Effector memory CD8-positive, alpha-beta T cell (primary cell): ENCODE data around the gene OPHN1.
"Not testable (repeated sequence)": the region's sequence is repeated elsewhere in the genome, so short reads cannot be mapped to it uniquely, and the experiment has no call there.

Experiments used
- ATAC-seq: fragments of 150-1000 bp; cut with Tn5 transposase; replicated peaks from 2 replicates; pipeline ENCODE4 v1.10.0; 2021; ENCODE audit warnings: mild to moderate bottlenecking, moderate library complexity
- DNase-seq, 3 experiments: peaks; one replicate each; pipeline ENCODE4 v3.0.0; 2021
- H3K27ac Mint-ChIP-seq, 2 donors: one replicate each; pipeline ENCODE4 v1.8.0; 2022; ENCODE audit warnings: mild to moderate bottlenecking in 2 of 2, mixed read lengths in 2 of 2, moderate library complexity in 2 of 2
- H3K27me3 Mint-ChIP-seq, 2 donors: one replicate each; pipeline ENCODE4 v1.8.0; 2022; ENCODE audit warnings: mixed read lengths in 2 of 2
- H3K36me3 Mint-ChIP-seq: one replicate; pipeline ENCODE4 v1.8.0; 2022; ENCODE audit warnings: mild to moderate bottlenecking, moderate library complexity, mixed read lengths; ENCODE audit not compliant: insufficient read depth
- H3K4me1 Mint-ChIP-seq, 2 donors: one replicate each; pipeline ENCODE4 v1.8.0; 2022; ENCODE audit warnings: low read depth in 2 of 2, mixed read lengths in 2 of 2
- H3K4me3 Mint-ChIP-seq, 2 donors: one replicate each; pipeline ENCODE4 v1.8.0; 2022; ENCODE audit warnings: mild to moderate bottlenecking in 2 of 2, mixed read lengths in 2 of 2, moderate library complexity in 2 of 2
- H3K9me3 Mint-ChIP-seq, 2 donors: one replicate each; pipeline ENCODE4 v1.8.0; 2022; ENCODE audit warnings: mixed read lengths in 2 of 2

Gene OPHN1

GRCh38 chrX:68114573-68115129, 318.6 kb downstream of the OPHN1 start:
- ATAC-seq: no peak
- Mint-ChIP-seq H3K36me3 (no peaks in the 10 kb centered on the region), H3K9me3 (no peaks in the 10 kb centered on the region), H3K4me1 (no peaks in the 10 kb centered on the region), H3K4me3 (no peak overlapping the region), H3K27me3 (no peaks in the 10 kb centered on the region), H3K27ac (no peak overlapping the region)
- no peak for DNase-seq

- no peaks in the 10 kb centered on the region for H3K27me3 Mint-ChIP-seq
- no peak overlapping the region for H3K27ac Mint-ChIP-seq
- no peak for ATAC-seq
- no peaks in the 10 kb centered on the region for H3K9me3 Mint-ChIP-seq
- H3K4me3 Mint-ChIP-seq: no peak overlapping the region
- H3K4me1 Mint-ChIP-seq: no peaks in the 10 kb centered on the region
- no peaks in the 10 kb centered on the region for H3K36me3 Mint-ChIP-seq
- DNase-seq: no peak
Measured at GRCh38 chrX:68113837-68114572, 319.3 kb downstream of the OPHN1 start.

GRCh38 chrX:68112321-68112720, 321.0 kb downstream of the OPHN1 start:
- no peak overlapping the region for H3K4me3 Mint-ChIP-seq
- H3K4me1 Mint-ChIP-seq: no peaks in the 10 kb centered on the region
- no peak for ATAC-seq
- no peaks in the 10 kb centered on the region for H3K27me3 Mint-ChIP-seq
- H3K9me3 Mint-ChIP-seq: no peaks in the 10 kb centered on the region
- H3K27ac Mint-ChIP-seq: no peak overlapping the region
- no peaks in the 10 kb centered on the region for H3K36me3 Mint-ChIP-seq
- DNase-seq: no peak

GRCh38 chrX:68109162-68109561, 324.1 kb downstream of the OPHN1 start:
- Mint-ChIP-seq H3K36me3 (no peaks in the 10 kb centered on the region), H3K4me1 (no peaks in the 10 kb centered on the region), H3K27me3 (no peaks in the 10 kb centered on the region), H3K9me3 (no peaks in the 10 kb centered on the region), H3K4me3 (no peak overlapping the region), H3K27ac (no peak overlapping the region)
- DNase-seq (no peak), ATAC-seq (no peak)

- H3K36me3 Mint-ChIP-seq: no peaks in the 10 kb centered on the region
- H3K27ac Mint-ChIP-seq: no peak overlapping the region
- H3K9me3 Mint-ChIP-seq: no peaks in the 10 kb centered on the region
- H3K27me3 Mint-ChIP-seq: no peaks in the 10 kb centered on the region
- ATAC-seq (no peak), DNase-seq (no peak)
- H3K4me1 Mint-ChIP-seq: no peaks in the 10 kb centered on the region
- no peak overlapping the region for H3K4me3 Mint-ChIP-seq
Measured at GRCh38 chrX:68098431-68098830, 334.9 kb downstream of the OPHN1 start.

- Mint-ChIP-seq H3K9me3 (no peaks in the 10 kb centered on the region), H3K36me3 (no peaks in the 10 kb centered on the region), H3K27me3 (no peaks in the 10 kb centered on the region), H3K4me1 (no peaks in the 10 kb centered on the region), H3K27ac (no peak overlapping the region), H3K4me3 (no peak overlapping the region)
- DNase-seq (no peak), ATAC-seq (no peak)
Measured at GRCh38 chrX:68090266-68090665, 343.0 kb downstream of the OPHN1 start.

GRCh38 chrX:68087526-68087925, 345.8 kb downstream of the OPHN1 start:
- Mint-ChIP-seq H3K27ac (no peak overlapping the region), H3K27me3 (no peaks in the 10 kb centered on the region), H3K36me3 (no peaks in the 10 kb centered on the region), H3K4me1 (no peaks in the 10 kb centered on the region), H3K9me3 (no peaks in the 10 kb centered on the region), H3K4me3 (no peak overlapping the region)
- DNase-seq (no peak), ATAC-seq (no peak)

- H3K36me3 Mint-ChIP-seq: no peaks in the 10 kb centered on the region
- no peaks in the 10 kb centered on the region for H3K27me3 Mint-ChIP-seq
- H3K4me3 Mint-ChIP-seq: no peak overlapping the region
- H3K27ac Mint-ChIP-seq: no peak overlapping the region
- DNase-seq (no peak), ATAC-seq (no peak)
- no peaks in the 10 kb centered on the region for H3K9me3 Mint-ChIP-seq
- H3K4me1 Mint-ChIP-seq: no peaks in the 10 kb centered on the region
Measured at GRCh38 chrX:68086709-68087108, 346.6 kb downstream of the OPHN1 start.

- no peak overlapping the region for H3K4me3 Mint-ChIP-seq
- H3K27ac Mint-ChIP-seq: no peak overlapping the region
- no peaks in the 10 kb centered on the region for H3K4me1 Mint-ChIP-seq
- DNase-seq (no peak), ATAC-seq (no peak)
- no peaks in the 10 kb centered on the region for H3K27me3 Mint-ChIP-seq
- peaks cover 0 to 5% of the 10 kb centered on the region in 2 donors for H3K9me3 Mint-ChIP-seq
- H3K36me3 Mint-ChIP-seq: no peaks in the 10 kb centered on the region
Measured at GRCh38 chrX:68084765-68085164, 348.5 kb downstream of the OPHN1 start.

GRCh38 chrX:68083510-68083909, 349.8 kb downstream of the OPHN1 start:
- ATAC-seq (no peak), DNase-seq (no peak)
- no peak overlapping the region for H3K4me3 Mint-ChIP-seq
- H3K36me3 Mint-ChIP-seq: no peaks in the 10 kb centered on the region
- no peaks in the 10 kb centered on the region for H3K4me1 Mint-ChIP-seq
- no peaks in the 10 kb centered on the region for H3K27me3 Mint-ChIP-seq
- H3K9me3 Mint-ChIP-seq: peaks cover 0 to 6% of the 10 kb centered on the region in 2 donors
- H3K27ac Mint-ChIP-seq: no peak overlapping the region

- no peaks in the 10 kb centered on the region for H3K36me3 Mint-ChIP-seq
- no peaks in the 10 kb centered on the region for H3K27me3 Mint-ChIP-seq
- DNase-seq: no peak
- ATAC-seq: no peak
- no peak overlapping the region for H3K27ac Mint-ChIP-seq
- H3K4me3 Mint-ChIP-seq: no peak overlapping the region
- peaks cover 0 to 6% of the 10 kb centered on the region in 2 donors for H3K9me3 Mint-ChIP-seq
- no peaks in the 10 kb centered on the region for H3K4me1 Mint-ChIP-seq
Measured at GRCh38 chrX:68079961-68080360, 353.3 kb downstream of the OPHN1 start.

- H3K27ac Mint-ChIP-seq, H3K36me3 Mint-ChIP-seq, H3K27me3 Mint-ChIP-seq, H3K9me3 Mint-ChIP-seq, DNase-seq, H3K4me3 Mint-ChIP-seq, ATAC-seq, H3K4me1 Mint-ChIP-seq: not testable (repeated sequence)
Measured at GRCh38 chrX:68078801-68079200, 354.5 kb downstream of the OPHN1 start.

GRCh38 chrX:68077378-68077777, 355.9 kb downstream of the OPHN1 start:
- H3K27ac Mint-ChIP-seq: no peak overlapping the region
- H3K9me3 Mint-ChIP-seq: peaks cover 0 to 6% of the 10 kb centered on the region in 2 donors
- no peak overlapping the region for H3K4me3 Mint-ChIP-seq

GRCh38 chrX:68072041-68072440, 361.3 kb downstream of the OPHN1 start:
- Mint-ChIP-seq H3K4me1 (no peaks in the 10 kb centered on the region), H3K4me3 (no peak overlapping the region), H3K36me3 (no peaks in the 10 kb centered on the region), H3K27me3 (no peaks in the 10 kb centered on the region), H3K9me3 (no peaks in the 10 kb centered on the region), H3K27ac (no peak overlapping the region)
- DNase-seq (no peak), ATAC-seq (no peak)

More at GRCh38 chrX:68077378-68077777, 355.9 kb downstream of the OPHN1 start:
- no peaks in the 10 kb centered on the region for H3K27me3 Mint-ChIP-seq
- DNase-seq: no peak
- H3K36me3 Mint-ChIP-seq: no peaks in the 10 kb centered on the region
- H3K4me1 Mint-ChIP-seq: no peaks in the 10 kb centered on the region
- no peak for ATAC-seq
